ENCODE results near the gene RPL37.

RPL37 gene

DNA sequence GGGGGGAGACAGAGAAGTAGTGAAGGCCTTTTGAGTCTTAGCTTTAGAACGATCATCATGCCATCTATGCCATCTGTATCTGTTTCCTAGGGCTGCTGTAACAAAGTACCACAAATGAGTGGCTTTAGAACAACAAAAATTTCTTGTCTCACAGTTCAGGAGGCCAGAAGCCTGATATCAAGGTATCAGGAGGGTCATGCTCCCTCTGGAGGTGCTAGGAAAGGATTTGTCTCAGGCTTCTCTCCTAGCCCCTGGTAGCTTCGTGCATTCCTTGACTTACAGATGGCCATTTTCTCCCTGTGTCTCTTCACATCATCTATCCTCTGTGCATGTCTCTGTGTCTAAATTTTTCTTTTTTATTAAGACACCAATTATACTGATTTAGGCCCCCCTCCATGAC is 11.3 kb upstream of the RPL37 start:
- Mint-ChIP-seq H3K27ac (no peak overlapping the region), H3K36me3 (no peaks in the 10 kb centered on the region), H3K4me1 (peaks cover 3% of the 10 kb centered on the region), H3K9me3 (no peaks in the 10 kb centered on the region), H3K4me3 (no peak overlapping the region)
- DNase-seq (ENCODE audit: low spot score in 2 of 2): no peak
- ATAC-seq: no peak

DNA sequence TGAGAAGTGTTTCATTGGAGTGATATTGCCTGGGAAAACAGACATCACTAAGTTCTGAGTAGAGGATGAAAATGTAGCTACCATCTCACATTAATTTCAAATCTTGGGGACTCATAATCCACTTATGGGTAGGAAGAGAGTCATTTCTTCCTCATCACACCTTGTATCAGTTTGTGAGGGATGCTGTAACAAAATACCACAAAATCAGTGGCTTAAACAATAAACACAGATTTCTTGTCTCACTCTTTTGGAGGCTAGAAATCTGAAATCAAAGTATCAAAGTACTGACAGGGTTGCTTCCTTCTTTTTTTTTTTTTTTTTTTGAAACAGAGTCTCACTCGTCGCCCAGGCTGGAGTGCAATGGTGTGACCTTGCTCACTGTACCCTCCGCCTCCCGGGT is 9.5 kb upstream of the RPL37 start:
- H3K36me3 Mint-ChIP-seq: no peaks in the 10 kb centered on the region
- no peak overlapping the region for H3K4me3 Mint-ChIP-seq
- DNase-seq (ENCODE audit: low spot score in 2 of 2) (no peak), ATAC-seq (no peak)
- H3K9me3 Mint-ChIP-seq: no peaks in the 10 kb centered on the region
- H3K4me1 Mint-ChIP-seq: peaks cover 6% of the 10 kb centered on the region
- H3K27ac Mint-ChIP-seq: no peak overlapping the region

DNA sequence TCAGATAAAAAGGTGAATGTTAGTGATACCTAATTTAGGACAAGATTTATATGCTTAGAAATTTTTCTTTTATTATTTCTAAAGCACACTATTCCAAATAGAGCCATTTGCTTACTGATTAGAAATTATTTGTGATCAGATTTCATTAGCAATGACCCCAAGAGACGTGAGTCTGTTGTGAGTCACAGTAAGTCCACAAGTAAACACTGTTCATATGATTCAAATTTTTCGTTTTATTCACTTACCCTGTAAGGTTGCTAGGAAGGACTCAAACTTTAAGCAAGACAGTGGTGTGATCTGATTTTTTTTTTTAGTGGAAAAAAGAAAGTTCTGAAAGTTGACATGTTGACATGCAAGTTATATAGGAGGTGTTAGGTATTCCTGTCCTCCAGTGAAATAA is 7.3 kb upstream of the RPL37 start:
- Mint-ChIP-seq H3K4me3 (no peak overlapping the region), H3K27ac (no peak overlapping the region), H3K4me1 (peaks cover 6% of the 10 kb centered on the region), H3K9me3 (no peaks in the 10 kb centered on the region), H3K36me3 (no peaks in the 10 kb centered on the region)
- DNase-seq (ENCODE audit: low spot score in 2 of 2) (no peak), ATAC-seq (no peak)

DNA sequence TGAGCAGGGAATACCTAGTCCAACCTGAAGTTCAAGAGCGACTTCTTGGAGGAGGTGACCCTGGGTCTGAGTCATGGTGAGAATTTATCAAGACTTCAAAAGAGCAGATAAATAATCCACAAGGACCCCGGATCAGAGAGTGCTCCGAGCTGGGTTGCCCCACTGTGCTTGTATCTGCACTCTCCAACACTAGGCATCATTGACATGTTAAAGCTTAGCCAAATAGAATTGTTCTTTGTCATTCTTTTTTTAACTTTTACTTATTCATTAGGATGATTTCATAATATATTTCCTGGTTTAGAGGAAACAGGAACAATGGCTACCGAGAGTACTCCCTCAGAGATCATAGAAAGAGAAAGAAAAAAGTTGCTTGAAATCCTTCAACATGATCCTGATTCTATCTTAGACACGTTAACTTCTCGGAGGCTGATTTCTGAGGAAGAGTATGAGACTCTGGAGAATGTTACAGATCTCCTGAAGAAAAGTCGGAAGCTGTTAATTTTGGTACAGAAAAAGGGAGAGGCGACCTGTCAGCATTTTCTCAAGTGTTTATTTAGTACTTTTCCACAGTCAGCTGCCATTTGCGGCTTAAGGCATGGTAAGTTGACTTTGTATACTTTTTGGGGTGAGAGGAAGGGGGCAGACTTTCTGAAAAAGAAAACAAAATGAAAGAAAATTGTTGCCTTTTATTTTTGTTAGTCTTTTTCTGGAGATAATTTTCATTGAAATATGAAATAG is 6.2 kb upstream of the RPL37 start, which contains the start of gene CARD6:
Gene CARD6, plus strand, starts transcription at position 300 of the 738 bp plus-strand sequence. Its CDS starts 16 bp downstream, at position 316.
- Mint-ChIP-seq H3K27ac (peak within 1 kb of the TSS; percentile 20), H3K4me1 (peaks cover 6% of the 10 kb centered on the region), H3K36me3 (no peaks in the 10 kb centered on the region), H3K4me3 (peak within 1 kb of the TSS; percentile 58), H3K9me3 (no peaks in the 10 kb centered on the region)
- no peak for ATAC-seq
- DNase-seq (ENCODE audit: low spot score in 2 of 2): no peak

DNA sequence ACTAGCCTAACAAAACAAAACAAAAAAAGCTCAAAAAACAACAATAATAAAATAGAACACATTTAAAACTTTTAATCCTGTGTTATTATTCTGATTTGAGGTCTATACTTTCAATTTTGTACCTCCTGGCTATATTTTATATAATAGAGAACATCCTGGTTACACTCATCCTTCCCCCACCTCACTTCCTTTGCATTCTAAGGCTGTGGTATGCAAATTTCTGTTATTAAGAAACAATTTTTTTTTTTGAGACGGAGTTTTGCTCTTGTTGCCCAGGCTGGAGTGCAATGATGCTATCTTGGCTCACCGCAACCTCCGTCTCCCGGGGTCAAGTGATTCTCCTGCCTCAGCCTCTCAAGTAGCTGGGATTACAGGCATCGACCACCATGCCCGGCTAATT is 3.1 kb upstream of the RPL37 start:
- Mint-ChIP-seq H3K36me3 (peaks cover 26% of the 10 kb centered on the region), H3K4me3 (no peak overlapping the region), H3K27ac (peak overlapping the region; percentile 54), H3K9me3 (no peaks in the 10 kb centered on the region), H3K4me1 (peaks cover 19% of the 10 kb centered on the region)
- no peak for ATAC-seq
- DNase-seq (ENCODE audit: low spot score in 2 of 2): no peak

DNA sequence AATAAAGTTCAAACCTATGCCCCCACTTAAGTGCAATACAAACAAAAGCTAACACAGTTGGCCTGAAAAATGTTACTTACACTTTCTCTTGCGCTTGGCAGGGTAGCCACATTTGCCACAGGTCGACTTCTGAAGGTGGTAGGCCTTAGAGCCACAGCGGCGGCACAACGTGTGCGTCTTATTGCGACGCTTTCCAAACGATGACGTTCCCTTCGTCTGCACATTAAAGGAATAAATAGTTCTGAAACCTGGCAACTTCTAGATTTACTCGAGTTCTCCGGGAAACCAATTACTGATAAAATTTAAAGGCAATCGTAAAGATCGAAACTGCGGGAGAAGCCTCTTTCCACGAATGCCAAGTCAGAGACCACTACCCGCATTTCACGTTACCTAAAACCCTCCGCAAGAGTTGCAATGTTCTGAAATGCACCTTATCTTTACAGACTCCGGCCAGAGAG is 602 bp downstream of the RPL37 start:
- peak overlapping the region; percentile 90 for H3K4me3 Mint-ChIP-seq
- DNase-seq (ENCODE audit: low spot score in 2 of 2) (peak in 1 of 2 donors; percentile 63), ATAC-seq (no peak)
- peaks cover 63% of the 10 kb centered on the region for H3K36me3 Mint-ChIP-seq
- H3K4me1 Mint-ChIP-seq: peaks cover 40% of the 10 kb centered on the region
- H3K27ac Mint-ChIP-seq: peak overlapping the region; percentile 98
- H3K9me3 Mint-ChIP-seq: no peaks in the 10 kb centered on the region

DNA sequence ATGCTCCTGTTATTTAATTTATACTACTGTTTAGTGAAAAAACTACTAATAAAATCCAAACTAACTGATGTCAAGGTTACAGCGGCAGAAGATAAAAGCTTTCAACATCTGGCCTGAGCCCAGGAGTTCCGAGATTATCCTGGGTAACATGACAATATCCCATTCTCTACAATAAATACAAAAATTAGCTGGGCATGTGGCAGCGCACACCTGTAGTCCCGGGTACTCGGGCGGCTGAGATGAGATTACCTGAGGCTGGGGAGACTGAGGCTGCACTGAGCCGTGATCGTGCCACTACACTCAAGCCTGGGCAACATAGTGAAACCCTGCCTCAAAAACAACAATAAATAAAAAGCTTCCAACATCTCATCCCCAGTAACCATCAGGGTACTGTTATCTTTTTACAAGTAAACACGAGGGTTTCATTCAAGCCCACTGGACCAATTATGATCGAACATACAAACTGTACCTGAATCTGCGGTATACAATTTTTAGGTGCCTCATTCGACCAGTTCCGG is 1.3 kb downstream of the RPL37 start:
- peak overlapping the region; percentile 98 for H3K27ac Mint-ChIP-seq
- peak overlapping the region; percentile 90 for H3K4me3 Mint-ChIP-seq
- H3K9me3 Mint-ChIP-seq: no peaks in the 10 kb centered on the region
- ATAC-seq (no peak), DNase-seq (ENCODE audit: low spot score in 2 of 2) (no peak)
- H3K36me3 Mint-ChIP-seq: peaks cover 69% of the 10 kb centered on the region
- peaks cover 47% of the 10 kb centered on the region for H3K4me1 Mint-ChIP-seq

DNA sequence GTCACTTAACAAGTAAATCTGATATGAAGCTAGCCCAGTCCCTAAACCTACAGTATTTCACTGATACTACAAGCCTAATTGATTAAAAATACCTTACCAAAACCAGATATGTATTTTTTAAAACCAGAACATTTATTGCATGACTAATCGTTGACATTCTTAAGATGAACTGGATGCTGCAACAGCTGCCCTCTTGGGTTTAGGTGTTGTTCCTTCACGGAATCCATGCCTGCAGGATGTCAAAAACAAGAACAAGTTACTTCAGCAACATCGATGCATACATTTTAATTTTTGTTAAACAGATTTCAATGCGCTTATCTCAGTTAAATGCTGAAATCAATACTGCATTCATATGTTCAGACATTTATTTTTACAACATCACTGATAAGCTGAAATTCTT is 2.7 kb downstream of the RPL37 start:
- Mint-ChIP-seq H3K4me3 (peak overlapping the region; percentile 90), H3K36me3 (peaks cover 83% of the 10 kb centered on the region), H3K4me1 (peaks cover 59% of the 10 kb centered on the region), H3K9me3 (no peaks in the 10 kb centered on the region), H3K27ac (peak overlapping the region; percentile 98)
- ATAC-seq: no peak
- no peak for DNase-seq (ENCODE audit: low spot score in 2 of 2)

DNA sequence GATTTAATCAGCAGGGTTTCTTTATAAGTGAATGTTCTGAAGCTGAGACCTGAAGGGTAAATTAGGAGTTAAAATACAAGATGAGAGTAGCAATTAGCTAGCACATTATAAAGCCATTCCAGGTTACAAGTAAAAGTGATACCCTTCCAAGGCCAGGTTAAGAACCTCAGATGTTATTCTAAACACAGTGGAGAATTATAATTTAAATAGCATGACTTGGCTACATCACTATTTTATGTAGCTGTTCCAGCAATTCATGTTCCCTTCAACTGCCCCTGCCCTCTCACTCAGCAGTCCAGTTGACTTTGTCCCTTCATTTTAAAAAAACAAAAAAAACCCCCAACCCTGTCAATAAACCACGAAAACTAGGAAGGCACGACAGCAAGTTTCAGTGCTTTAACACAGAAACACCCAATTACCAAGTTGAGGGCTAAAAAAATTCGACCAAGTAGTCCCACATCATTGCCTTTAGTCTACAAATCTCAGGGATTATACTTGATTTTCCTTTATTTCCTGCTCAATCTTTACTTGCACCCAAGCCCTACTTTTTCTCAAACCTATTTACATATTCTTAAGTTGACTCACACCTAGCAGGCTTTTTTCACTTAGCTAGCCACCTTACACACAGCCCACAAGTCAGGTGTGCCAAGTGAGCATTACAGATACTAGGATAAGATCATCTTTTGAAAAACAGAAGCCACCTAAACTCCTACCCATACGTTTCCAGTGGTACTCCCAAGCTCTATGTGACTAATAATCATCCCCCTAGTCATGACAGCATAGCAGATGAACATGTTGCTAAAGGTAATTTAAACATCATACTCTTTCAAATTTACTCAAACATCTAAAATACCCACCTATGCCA is 3.4 kb downstream of the RPL37 start:
- peak overlapping the region; percentile 98 for H3K27ac Mint-ChIP-seq
- peak overlapping the region; percentile 90 for H3K4me3 Mint-ChIP-seq
- H3K9me3 Mint-ChIP-seq: no peaks in the 10 kb centered on the region
- DNase-seq (ENCODE audit: low spot score in 2 of 2) (no peak), ATAC-seq (peak; percentile 71)
- peaks cover 91% of the 10 kb centered on the region for H3K36me3 Mint-ChIP-seq
- peaks cover 59% of the 10 kb centered on the region for H3K4me1 Mint-ChIP-seq

DNA sequence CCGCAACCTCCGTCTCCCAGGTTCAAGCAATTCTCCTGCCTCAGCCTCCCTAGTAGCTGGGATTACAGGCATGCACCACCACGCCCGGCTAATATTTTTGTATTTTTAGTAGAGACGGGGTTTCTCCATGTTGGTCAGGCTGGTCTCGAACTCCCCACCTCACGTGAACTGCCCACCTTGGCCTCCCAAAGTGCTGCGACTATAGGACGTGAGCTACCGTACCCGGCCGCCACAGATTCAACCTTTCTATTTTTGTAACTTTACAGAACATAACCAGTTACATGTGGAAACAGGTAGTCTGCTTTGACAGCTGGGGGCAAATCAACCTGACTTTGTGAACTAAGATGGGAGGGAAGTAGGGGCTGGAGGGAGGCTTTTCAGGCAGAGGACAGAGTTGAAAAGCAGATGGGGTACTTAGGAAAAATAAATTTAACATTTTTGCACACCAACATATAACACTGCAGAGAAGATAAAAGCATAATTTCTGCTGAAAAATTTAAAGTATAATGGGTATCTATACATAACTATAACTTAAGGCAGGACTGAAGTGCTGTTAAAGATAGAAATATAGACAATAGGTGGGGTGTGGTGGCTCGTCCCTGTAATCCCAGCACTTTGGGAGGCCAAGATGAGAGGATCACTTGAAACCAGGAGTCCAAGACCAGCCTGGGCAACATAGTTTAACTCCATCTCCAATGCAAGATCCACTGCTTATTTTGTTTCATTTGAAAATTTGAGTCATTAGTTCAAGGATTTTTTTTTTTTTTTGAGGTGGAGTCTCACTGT is 5.1 kb downstream of the RPL37 start:
- Mint-ChIP-seq H3K9me3 (no peaks in the 10 kb centered on the region), H3K27ac (peak overlapping the region; percentile 98), H3K4me3 (no peak overlapping the region), H3K36me3 (peaks cover 100% of the 10 kb centered on the region), H3K4me1 (peaks cover 51% of the 10 kb centered on the region)
- no peak for DNase-seq (ENCODE audit: low spot score in 2 of 2)
- no peak for ATAC-seq

DNA sequence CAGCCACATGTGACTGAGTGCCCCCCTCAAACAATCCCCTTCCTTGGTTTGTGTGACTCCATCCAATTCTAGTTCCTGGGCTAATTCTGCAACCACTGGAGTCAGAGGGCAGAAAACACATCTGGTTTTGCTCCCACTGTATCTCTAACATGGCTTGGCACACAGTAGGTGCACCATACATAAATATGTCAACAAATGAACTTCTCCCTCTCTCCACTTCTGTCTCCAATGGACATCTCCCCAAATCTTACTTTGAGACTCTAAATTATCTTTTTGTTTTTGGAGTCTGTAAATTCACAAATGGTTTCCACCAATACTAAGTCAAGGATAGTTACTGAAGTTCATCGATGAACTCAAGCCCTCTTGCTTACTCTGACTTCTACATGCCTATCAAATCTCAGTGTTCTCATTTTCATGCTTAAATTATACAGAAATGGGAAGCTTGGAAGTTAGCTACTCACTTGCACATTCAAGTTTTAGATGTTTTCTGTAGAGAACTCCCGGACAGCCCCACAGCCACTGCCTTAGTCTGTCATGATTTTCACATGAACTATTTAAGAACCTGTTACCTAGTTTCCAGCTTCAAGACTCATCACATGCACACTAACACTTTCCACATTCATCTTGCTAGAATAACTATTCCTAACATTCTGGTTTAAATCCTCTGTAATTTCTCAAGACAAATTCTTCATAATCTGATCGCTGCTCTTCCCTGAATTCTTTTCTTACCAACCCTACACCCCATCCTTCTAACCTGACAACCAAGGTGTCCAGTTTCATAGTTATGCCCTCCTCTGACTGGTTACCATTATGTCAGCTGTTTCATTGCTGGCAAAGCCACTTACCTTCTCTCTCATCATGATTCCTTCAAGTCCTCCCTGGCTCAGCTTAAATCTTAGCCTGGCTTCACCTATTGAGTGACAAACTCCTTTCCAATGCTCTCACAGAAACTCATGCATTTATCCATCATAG is 6.0 kb downstream of the RPL37 start:
- DNase-seq (ENCODE audit: low spot score in 2 of 2) (no peak), ATAC-seq (no peak)
- H3K4me3 Mint-ChIP-seq: no peak overlapping the region
- no peaks in the 10 kb centered on the region for H3K9me3 Mint-ChIP-seq
- peaks cover 51% of the 10 kb centered on the region for H3K4me1 Mint-ChIP-seq
- peak overlapping the region; percentile 98 for H3K27ac Mint-ChIP-seq
- H3K36me3 Mint-ChIP-seq: peaks cover 93% of the 10 kb centered on the region

DNA sequence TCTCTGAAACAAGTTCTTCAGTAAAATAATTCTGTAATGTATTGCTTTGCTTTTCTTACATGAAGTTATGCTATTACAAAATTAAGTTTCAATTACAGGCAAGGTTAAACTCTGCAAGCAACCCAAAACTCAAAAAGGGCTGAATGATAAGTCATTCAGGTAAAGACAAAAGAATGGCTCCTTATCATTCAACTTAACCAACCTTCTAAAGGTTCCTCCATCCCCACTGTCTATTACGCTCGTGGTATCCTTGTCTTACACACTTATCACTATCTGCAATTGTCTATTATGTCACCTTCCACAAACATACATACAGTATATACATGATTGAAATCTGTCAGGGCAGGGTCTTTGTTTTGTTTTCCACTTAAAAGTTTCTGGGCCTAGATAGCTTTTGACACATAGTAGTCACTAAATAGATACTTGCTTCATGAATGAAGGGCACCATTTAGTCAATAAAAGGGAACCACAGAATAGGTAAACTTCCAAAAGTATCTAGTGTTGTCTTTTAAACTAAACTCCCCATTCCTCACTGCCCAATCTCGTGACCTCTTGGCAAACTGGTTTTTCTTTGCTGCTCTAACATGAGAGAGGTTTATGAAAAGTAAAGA is 6.9 kb downstream of the RPL37 start:
- no peak overlapping the region for H3K4me3 Mint-ChIP-seq
- peaks cover 47% of the 10 kb centered on the region for H3K4me1 Mint-ChIP-seq
- H3K27ac Mint-ChIP-seq: peak overlapping the region; percentile 98
- H3K9me3 Mint-ChIP-seq: no peaks in the 10 kb centered on the region
- no peak for ATAC-seq
- peaks cover 85% of the 10 kb centered on the region for H3K36me3 Mint-ChIP-seq
- DNase-seq (ENCODE audit: low spot score in 2 of 2): no peak

DNA sequence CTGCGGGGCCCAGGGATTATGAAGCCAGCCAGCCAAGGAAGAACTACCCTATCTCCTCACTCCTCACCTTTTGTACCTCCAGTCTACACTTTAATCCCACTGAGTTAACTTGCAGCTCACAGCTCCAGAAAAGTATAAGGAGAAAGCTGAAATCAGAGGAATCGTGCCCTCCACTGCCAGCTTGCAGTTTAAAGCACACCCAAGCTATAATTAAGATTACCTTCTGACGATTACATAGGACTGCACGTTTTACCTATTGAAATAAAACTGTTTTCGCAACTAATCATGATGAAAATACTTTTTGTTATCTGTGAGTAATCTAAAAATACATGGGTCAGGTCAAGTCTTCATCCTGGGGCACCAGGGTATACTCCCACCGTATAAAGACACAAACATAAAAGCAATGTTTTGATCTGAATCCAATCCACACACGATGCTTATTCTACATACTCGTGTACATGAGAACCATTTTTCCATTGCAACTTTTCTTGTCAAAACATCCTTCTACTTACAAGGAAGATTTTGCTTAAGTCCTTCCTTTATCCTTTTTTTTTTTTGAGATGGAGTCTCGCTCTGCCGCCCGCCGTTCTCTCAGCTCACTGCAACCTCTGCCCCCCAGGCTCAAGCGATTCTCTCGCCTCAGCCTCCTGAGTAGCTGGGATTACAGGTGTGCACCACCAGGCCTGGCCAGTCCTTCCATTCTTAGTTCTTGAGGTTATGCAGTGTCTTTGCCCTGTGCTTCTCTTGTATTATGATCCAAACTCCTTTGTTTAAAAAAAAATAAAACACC is 7.6 kb downstream of the RPL37 start:
- Mint-ChIP-seq H3K27ac (peak overlapping the region; percentile 98), H3K9me3 (no peaks in the 10 kb centered on the region), H3K4me1 (peaks cover 39% of the 10 kb centered on the region), H3K36me3 (peaks cover 78% of the 10 kb centered on the region), H3K4me3 (no peak overlapping the region)
- ATAC-seq: no peak
- DNase-seq (ENCODE audit: low spot score in 2 of 2): no peak

Data from stimulated activated effector memory CD8-positive, alpha-beta T cell treated with anti-CD3 and anti-CD28 coated beads, Interleukin-12 subunit alpha, Interleukin-12 subunit beta, amount 100 ng/mL, for 72 hours (primary cell).